ENCODE measurements around the gene MAP4K5.

Gene MAP4K5

GRCh38 chr14:50397390-50398188 lies 134.8 kb downstream of the MAP4K5 start:
- DNase-seq: no peak

- DNase-seq: peak; percentile 51 to 61
Measured at GRCh38 chr14:50396631-50397389, 135.6 kb downstream of the MAP4K5 start, which contains the start of gene CDKL1. Gene CDKL1 (minus strand): TSS chr14:50396881. CDS start chr14:50395868, 1,013 bp downstream.

GRCh38 chr14:50395448-50395847 lies 136.9 kb downstream of the MAP4K5 start:
- no peak for DNase-seq

- no peak for DNase-seq
Measured at GRCh38 chr14:50394713-50395112, 137.7 kb downstream of the MAP4K5 start.

- no peak for DNase-seq
Measured at GRCh38 chr14:50389668-50390441, 142.5 kb downstream of the MAP4K5 start.

- DNase-seq: no peak
Measured at GRCh38 chr14:50388256-50388931, 144.0 kb downstream of the MAP4K5 start.

GRCh38 chr14:50387548-50387947 lies 144.8 kb downstream of the MAP4K5 start:
- no peak for DNase-seq

- no peak for DNase-seq
Measured at GRCh38 chr14:50383618-50384225, 148.6 kb downstream of the MAP4K5 start.

- no peak for DNase-seq
Measured at GRCh38 chr14:50381823-50382287, 150.5 kb downstream of the MAP4K5 start.

GRCh38 chr14:50381008-50381407 lies 151.4 kb downstream of the MAP4K5 start:
- no peak for DNase-seq

GRCh38 chr14:50380455-50380854 lies 151.9 kb downstream of the MAP4K5 start:
- no peak for DNase-seq

- DNase-seq: no peak
Measured at GRCh38 chr14:50379563-50379962, 152.8 kb downstream of the MAP4K5 start.

GRCh38 chr14:50377550-50378085 lies 154.8 kb downstream of the MAP4K5 start:
- DNase-seq: no peak

GRCh38 chr14:50375760-50376159 lies 156.6 kb downstream of the MAP4K5 start:
- DNase-seq: no peak

GRCh38 chr14:50373959-50374358 lies 158.4 kb downstream of the MAP4K5 start:
- DNase-seq: no peak

GRCh38 chr14:50371546-50371945 lies 160.8 kb downstream of the MAP4K5 start:
- no peak for DNase-seq

All from activated CD4-positive, alpha-beta T cell treated with anti-CD3 and anti-CD28 coated beads for 4 hours (primary cell).